Activated CD8-positive, alpha-beta T cell treated with anti-CD3 and anti-CD28 coated beads, Interleukin-2, amount 10 ng/mL, durations not matched to agents 7 days and 5 days (primary cell): ENCODE measurements around the gene PCSK6. TPM values are rescaled to one million over a fixed set of nuclear protein-coding genes. Genes with fewer than 3 reads are reported as not detected.
A peak's percentile ranks its signal among the peaks of the same experiment; 100 is the strongest.
"Not testable (repeated sequence)": the region's sequence is repeated elsewhere in the genome, so short reads cannot be mapped to it uniquely, and the experiment has no call there.

Source experiments
- ATAC-seq: fragments of 150-1000 bp; cut with Tn5 transposase; one replicate; pipeline ENCODE4 v1.10.0; 2021; ENCODE audit warnings: moderate library complexity
- CTCF ChIA-PET: fragments of 350-600 bp; sonication (Branson Sonifier 250); formaldehyde crosslinking; loops from one replicate; lab custom pipeline; 2021; ENCODE audit warnings: antibody characterized with exemption; lab: Charles Lee
- POLR2A ChIA-PET: fragments of 350-600 bp; sonication (Branson Sonifier 250); formaldehyde crosslinking; loops from one replicate; lab custom pipeline; 2021; ENCODE audit warnings: antibody characterized with exemption; lab: Charles Lee
- DNase-seq: peaks from one replicate; pipeline ENCODE4 v3.0.0-alpha.2; 2020
- H3K27ac Mint-ChIP-seq: one replicate; pipeline ENCODE4 v1.8.0; 2021; ENCODE audit warnings: mild to moderate bottlenecking, mixed read lengths
- H3K27me3 Mint-ChIP-seq: one replicate; pipeline ENCODE4 v1.8.0; 2021; ENCODE audit warnings: low read depth, mixed read lengths
- H3K36me3 Mint-ChIP-seq: one replicate; pipeline ENCODE4 v1.8.0; 2021; ENCODE audit warnings: low read depth, mixed read lengths
- H3K4me1 Mint-ChIP-seq: one replicate; pipeline ENCODE4 v1.8.0; 2021; ENCODE audit warnings: low read depth, mixed read lengths
- H3K4me3 Mint-ChIP-seq: one replicate; pipeline ENCODE4 v1.8.0; 2021; ENCODE audit warnings: mild to moderate bottlenecking, mixed read lengths
- H3K9me3 Mint-ChIP-seq: one replicate; pipeline ENCODE4 v1.8.0; 2022; ENCODE audit warnings: mixed read lengths; ENCODE audit not compliant: insufficient read depth
- total RNA-seq, 2 experiments: library from RNA; stranded (reverse); gene quantifications; one replicate each; pipeline ENCODE4 v1.2.3, GENCODE V29; 2021

Gene PCSK6
- total RNA-seq, 2 experiments from 2014 or later, result 0.68 to 0.76 TPM

GRCh38 chr15:101338502-101339057 is 150.9 kb downstream of the PCSK6 start:
- Mint-ChIP-seq H3K4me1 (peaks cover 8% of the 10 kb centered on the region), H3K36me3 (peaks cover 11% of the 10 kb centered on the region), H3K27me3 (peaks cover 8% of the 10 kb centered on the region), H3K27ac (no peak overlapping the region), H3K4me3 (no peak overlapping the region), H3K9me3 (peaks cover 13% of the 10 kb centered on the region)
- POLR2A ChIA-PET, result no interaction called here
- DNase-seq, result no peak
- no peak for ATAC-seq
- CTCF ChIA-PET, result interaction anchor here (1.4 kb wide), 2 partner anchors 18 to 164 kb away, joined by 3 to 4 read pairs; no protein-coding TSS in a partner anchor

DNA sequence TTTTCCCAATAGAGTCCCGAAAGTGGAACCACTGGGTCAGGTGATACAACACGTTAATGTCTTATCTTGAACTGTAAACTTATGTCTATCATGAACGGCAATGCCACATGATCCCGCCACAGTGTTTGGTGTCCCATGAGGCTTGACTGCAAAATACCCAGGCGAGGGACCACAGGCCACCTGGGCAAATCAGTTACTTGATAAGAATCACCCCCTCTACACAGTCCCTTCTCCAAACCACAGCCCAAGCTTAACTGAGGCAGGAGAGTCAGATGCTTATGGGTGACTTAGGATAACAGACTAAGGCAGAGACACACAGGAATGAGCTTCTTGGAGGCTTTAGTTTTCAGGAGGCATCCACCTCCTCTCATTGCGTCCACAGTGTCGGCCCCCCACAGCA is 151.5 kb downstream of the PCSK6 start:
- ATAC-seq (no peak), DNase-seq (no peak)
- Mint-ChIP-seq H3K4me1 (peaks cover 12% of the 10 kb centered on the region), H3K27me3 (peaks cover 8% of the 10 kb centered on the region), H3K27ac (no peak overlapping the region), H3K4me3 (no peak overlapping the region), H3K9me3 (peaks cover 13% of the 10 kb centered on the region), H3K36me3 (peaks cover 16% of the 10 kb centered on the region)
- CTCF ChIA-PET, result interaction anchor here (1.4 kb wide), 1 partner anchor 164 kb away, joined by 3 read pairs; no protein-coding TSS in a partner anchor
- POLR2A ChIA-PET, result no interaction called here

DNA sequence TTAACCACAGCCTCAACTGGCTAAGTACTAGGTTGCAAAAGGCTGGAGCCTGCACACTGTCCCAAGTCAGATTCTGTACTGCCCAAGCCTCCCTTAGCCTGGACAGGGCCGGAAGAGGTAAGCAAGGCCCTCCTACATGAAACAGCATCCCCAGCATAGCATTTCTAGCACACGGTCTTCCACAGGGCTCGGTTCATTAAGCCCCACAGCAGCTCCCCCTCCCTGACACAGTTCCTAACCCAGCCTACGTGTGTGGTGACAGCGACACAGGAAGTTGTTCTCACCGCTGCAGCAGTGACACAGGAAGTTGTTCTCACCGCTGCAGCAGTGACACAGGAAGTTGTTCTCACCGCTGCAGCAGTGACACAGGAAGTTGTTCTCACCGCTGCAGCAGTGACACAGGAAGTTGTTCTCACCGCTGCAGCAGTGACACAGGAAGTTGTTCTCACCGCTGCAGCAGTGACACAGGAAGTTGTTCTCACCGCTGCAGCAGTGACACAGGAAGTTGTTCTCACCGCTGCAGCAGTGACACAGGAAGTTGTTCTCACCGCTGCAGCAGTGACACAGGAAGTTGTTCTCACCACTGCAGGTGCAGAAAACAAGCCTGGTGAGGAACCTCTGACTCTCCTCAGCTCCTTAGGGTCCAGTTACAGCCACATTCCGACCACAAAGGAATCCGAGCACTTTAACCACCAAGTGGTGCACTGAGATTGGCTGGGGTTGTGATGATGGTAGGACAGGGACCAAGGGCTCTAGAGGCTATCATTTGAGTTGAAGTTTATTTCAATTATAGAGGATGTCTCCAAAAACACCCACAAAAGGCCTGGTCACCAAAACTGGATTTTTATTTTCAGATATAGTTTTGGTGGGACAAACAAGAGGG is 155.4 kb downstream of the PCSK6 start:
- Mint-ChIP-seq H3K27ac (peak overlapping the region; percentile 95), H3K36me3 (peaks cover 19% of the 10 kb centered on the region), H3K9me3 (peaks cover 13% of the 10 kb centered on the region), H3K4me1 (peaks cover 14% of the 10 kb centered on the region), H3K4me3 (peak overlapping the region; percentile 18)
- CTCF ChIA-PET, result interaction anchor here (4.1 kb wide), 1 partner anchor 13 kb away, joined by 33 read pairs; no protein-coding TSS in a partner anchor
- H3K27me3 Mint-ChIP-seq, result not testable (repeated sequence)
- DNase-seq (peak; percentile 73), ATAC-seq (peak; percentile 84)
- POLR2A ChIA-PET, result interaction anchor here (0.6 to 1.7 kb wide), 3 partner anchors 14 to 44 kb away, joined by 4 to 7 read pairs (median 6); partner anchors contain the start of gene SNRPA1

- ChIA-PET POLR2A (interaction anchor here (0.7 to 1.7 kb wide), 3 partner anchors 9 to 37 kb away, joined by 3 to 6 read pairs (median 6); partner anchors contain the start of gene SNRPA1), CTCF (interaction anchor here (4.1 kb wide), 1 partner anchor 11 kb away, joined by 33 read pairs; no protein-coding TSS in a partner anchor)
- peaks cover 9% of the 10 kb centered on the region for H3K27me3 Mint-ChIP-seq
- DNase-seq, result no peak
- peaks cover 14% of the 10 kb centered on the region for H3K4me1 Mint-ChIP-seq
- ATAC-seq, result no peak
- H3K36me3 Mint-ChIP-seq, result peaks cover 19% of the 10 kb centered on the region
- H3K4me3 Mint-ChIP-seq, result no peak overlapping the region
- H3K27ac Mint-ChIP-seq, result peak overlapping the region; percentile 78
- H3K9me3 Mint-ChIP-seq, result peaks cover 13% of the 10 kb centered on the region
These were observed 157.4 kb downstream of the PCSK6 start for GRCh38 chr15:101332061-101332467.

- ChIA-PET POLR2A (no interaction called here), CTCF (no interaction called here)
- Mint-ChIP-seq H3K4me1 (peaks cover 11% of the 10 kb centered on the region), H3K4me3 (no peak overlapping the region), H3K36me3 (peaks cover 16% of the 10 kb centered on the region), H3K9me3 (peaks cover 3% of the 10 kb centered on the region), H3K27ac (no peak overlapping the region), H3K27me3 (peaks cover 12% of the 10 kb centered on the region)
- ATAC-seq (no peak), DNase-seq (no peak)
These were observed 159.6 kb downstream of the PCSK6 start for GRCh38 chr15:101329867-101330380.

DNA sequence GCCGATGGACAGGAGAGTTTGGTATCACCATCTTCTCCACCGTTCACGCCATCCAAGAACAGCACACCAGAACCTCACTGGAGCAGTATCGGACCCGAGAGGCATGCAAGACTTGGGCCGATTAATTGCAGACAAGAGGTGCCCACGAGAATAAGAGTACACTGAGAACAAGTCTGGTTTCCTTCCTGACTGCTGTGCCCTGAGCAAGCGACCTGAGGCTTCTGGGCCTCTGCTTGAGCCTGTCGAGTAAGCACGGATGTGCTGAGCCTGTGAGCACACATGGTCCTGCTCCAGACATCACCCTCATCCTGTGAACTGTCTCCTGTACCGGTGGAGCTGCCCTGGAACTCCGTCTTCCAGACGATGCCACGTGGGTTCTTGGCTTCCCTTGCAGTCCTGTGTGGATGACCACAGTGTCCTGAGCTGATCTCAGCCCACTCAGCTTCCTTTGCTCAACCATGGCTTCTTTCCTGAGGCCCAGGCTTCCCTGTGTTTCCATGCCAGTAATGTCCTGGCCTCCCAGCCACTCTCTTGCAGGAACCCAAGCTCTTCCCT is 160.1 kb downstream of the PCSK6 start:
- Mint-ChIP-seq H3K27ac (no peak overlapping the region), H3K27me3 (peaks cover 12% of the 10 kb centered on the region), H3K4me3 (no peak overlapping the region), H3K4me1 (peaks cover 10% of the 10 kb centered on the region), H3K9me3 (no peaks in the 10 kb centered on the region), H3K36me3 (peaks cover 11% of the 10 kb centered on the region)
- DNase-seq (no peak), ATAC-seq (no peak)
- ChIA-PET CTCF (no interaction called here), POLR2A (no interaction called here)

GRCh38 chr15:101328001-101328400 is 161.5 kb downstream of the PCSK6 start:
- no peak overlapping the region for H3K4me3 Mint-ChIP-seq
- DNase-seq (no peak), ATAC-seq (no peak)
- no peak overlapping the region for H3K27ac Mint-ChIP-seq
- H3K4me1 Mint-ChIP-seq, result peaks cover 6% of the 10 kb centered on the region
- ChIA-PET POLR2A (no interaction called here), CTCF (no interaction called here)
- H3K9me3 Mint-ChIP-seq, result no peaks in the 10 kb centered on the region
- peaks cover 4% of the 10 kb centered on the region for H3K36me3 Mint-ChIP-seq
- peaks cover 12% of the 10 kb centered on the region for H3K27me3 Mint-ChIP-seq

GRCh38 chr15:101327147-101327740 is 162.3 kb downstream of the PCSK6 start:
- Mint-ChIP-seq H3K9me3 (no peaks in the 10 kb centered on the region), H3K27ac (no peak overlapping the region), H3K4me3 (no peak overlapping the region), H3K27me3 (peaks cover 12% of the 10 kb centered on the region), H3K4me1 (peaks cover 8% of the 10 kb centered on the region), H3K36me3 (no peaks in the 10 kb centered on the region)
- ChIA-PET CTCF (no interaction called here), POLR2A (interaction anchor here (1.1 kb wide), 1 partner anchor 32 kb away, joined by 6 read pairs; the partner anchor contains the start of gene SNRPA1)
- ATAC-seq (no peak), DNase-seq (no peak)

- peak overlapping the region; percentile 58 for H3K27ac Mint-ChIP-seq
- peaks cover 12% of the 10 kb centered on the region for H3K27me3 Mint-ChIP-seq
- no peak overlapping the region for H3K4me3 Mint-ChIP-seq
- ATAC-seq, result no peak
- H3K36me3 Mint-ChIP-seq, result no peaks in the 10 kb centered on the region
- no peaks in the 10 kb centered on the region for H3K9me3 Mint-ChIP-seq
- no peak for DNase-seq
- POLR2A ChIA-PET, result interaction anchor here (1.1 kb wide), 1 partner anchor 31 kb away, joined by 6 read pairs; the partner anchor contains the start of gene SNRPA1
- CTCF ChIA-PET, result no interaction called here
- H3K4me1 Mint-ChIP-seq, result peaks cover 13% of the 10 kb centered on the region
These were observed 162.9 kb downstream of the PCSK6 start for GRCh38 chr15:101326462-101327146.

DNA sequence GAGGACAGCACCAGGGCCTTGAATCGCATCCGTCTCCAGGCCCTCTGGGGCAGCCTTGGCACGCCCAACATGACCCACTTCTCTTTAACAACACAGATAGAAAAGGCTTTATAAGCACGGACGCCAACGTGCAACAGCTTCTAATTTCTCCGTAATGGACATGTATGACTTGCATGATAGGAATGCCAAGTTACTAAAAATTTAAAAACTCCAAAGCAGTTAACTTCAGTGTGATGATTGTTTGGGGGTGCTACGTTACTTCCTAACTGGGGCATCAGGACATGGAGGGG is 163.5 kb downstream of the PCSK6 start:
- ChIA-PET CTCF (no interaction called here), POLR2A (no interaction called here)
- H3K27me3 Mint-ChIP-seq, result peaks cover 12% of the 10 kb centered on the region
- no peak for ATAC-seq
- H3K4me1 Mint-ChIP-seq, result peaks cover 20% of the 10 kb centered on the region
- no peaks in the 10 kb centered on the region for H3K9me3 Mint-ChIP-seq
- H3K27ac Mint-ChIP-seq, result no peak overlapping the region
- DNase-seq, result no peak
- H3K36me3 Mint-ChIP-seq, result no peaks in the 10 kb centered on the region
- H3K4me3 Mint-ChIP-seq, result no peak overlapping the region
